CD4-positive, alpha-beta T cell treated with Interferon alpha-2 for 1 hour (primary cell): ENCODE measurements around the gene OTULIN.

Source experiments
- DNase-seq, 2 donors: peaks; one replicate each; pipeline ENCODE4 v3.0.0-alpha.2; 2020 to 2022

Gene OTULIN

DNA sequence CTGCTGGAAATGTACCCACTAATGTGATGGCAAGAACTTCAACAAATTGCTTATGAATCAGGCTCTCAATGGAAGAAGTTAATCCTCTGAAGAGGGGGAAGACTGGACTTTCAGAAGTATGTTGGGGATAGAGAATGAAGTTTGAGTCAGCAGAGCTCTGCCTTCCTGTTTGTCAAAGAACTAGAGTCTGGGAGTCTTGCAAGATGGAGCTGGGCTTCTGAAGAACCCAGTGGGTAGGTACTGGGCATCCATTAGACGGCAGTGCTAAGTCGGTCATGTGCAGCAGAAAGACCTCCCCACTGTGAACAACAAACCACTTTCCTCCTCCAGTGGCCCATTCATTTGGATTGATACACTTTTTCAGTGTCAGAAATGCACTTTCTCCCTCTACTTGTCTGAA, 34.6 kb downstream of the OTULIN start:
- no peak for DNase-seq

DNA sequence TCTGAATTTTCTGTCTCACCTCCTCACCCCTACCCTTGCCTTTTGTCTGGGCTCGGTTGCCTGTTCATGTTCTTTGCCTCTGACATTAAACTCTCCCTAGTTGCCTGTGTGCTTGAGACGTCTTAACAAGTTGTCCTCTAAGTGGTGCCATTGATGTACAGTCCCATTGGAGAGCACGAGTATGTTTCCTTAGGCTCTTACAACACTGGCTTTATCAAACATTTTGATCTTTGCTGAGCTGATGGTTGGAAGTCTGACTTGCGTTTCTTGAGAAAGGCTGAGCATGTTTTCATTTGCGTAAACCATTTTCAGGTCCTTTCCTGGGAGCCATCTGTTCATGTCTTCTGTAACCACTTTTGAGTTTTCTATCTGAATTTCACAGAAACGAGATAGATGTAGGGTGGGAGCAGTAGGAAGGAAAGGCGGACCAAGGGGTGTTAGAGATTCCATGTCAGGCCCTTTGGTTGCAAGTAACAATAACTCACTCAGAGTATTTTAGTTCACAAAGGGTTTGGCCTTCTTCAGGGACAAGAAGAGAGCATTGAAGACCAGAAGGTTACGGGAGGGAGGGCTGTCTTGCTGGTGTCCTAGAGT, 35.4 kb downstream of the OTULIN start:
- no peak for DNase-seq

DNA sequence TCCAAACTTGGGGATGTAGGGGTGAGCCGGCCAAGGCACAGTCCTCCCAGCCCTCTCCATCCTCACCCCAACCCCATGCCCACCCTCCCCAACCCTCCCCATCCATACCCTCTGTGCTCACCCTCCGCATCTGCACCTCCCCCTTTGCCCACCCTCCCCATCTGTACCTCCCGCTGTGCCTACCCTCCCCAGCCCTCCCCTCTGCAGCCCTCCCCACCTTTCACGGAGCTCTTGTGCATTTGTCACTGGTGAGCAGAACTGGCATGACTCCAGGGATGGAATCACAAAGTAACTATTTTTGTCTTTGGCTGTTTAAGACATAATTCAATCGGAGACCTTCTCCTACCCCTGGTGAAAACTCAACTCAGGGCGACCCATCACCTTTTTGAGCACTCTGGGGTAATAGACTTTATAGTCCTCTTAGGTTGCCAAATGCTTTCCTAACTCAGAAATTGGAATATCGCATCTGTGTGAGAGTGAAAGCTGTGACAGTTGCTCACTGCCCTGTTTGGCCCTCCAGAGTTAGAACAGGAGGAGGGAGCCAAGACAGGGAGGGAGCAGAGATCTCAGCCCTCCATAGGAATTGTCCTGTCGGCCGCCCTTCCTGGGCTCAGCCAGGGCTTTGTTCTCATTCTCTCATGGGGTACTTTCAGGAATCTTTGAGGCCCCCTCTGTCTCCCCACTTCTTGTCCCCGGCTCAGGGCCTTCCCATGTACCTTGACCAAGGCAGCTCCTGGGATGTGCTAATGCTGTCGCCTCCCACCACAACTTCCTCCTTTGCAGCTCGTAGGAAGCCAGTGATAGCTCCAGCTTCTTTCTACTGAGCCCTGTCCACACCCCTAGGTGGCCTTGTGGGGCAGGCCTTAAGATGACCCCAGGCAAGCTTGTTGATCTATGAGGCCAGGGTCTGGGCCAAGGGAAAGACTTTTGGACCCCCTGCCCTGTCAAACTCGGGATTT, 36.2 kb downstream of the OTULIN start:
- peak in 1 of 2 donors; percentile 16 for DNase-seq

DNA sequence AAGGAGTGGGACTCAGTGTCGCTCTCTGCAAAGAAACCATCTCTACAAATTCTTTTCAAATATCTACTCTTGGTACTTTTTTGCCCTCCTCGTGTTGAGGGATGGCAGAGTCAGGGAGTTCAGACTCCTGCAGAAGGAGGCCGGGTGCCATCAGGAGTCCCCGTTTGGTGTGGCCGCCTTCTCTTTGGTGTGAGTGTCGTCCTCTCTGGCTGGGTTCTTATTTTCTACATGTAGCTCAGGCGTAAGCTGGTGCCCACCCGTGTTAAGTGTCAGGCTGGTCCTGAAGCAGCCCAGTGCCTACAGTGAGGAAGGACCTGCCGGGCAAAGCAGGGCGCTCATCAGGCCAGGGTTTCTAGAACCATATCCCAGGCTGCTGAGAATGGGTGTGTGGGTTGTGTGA, 37.0 kb downstream of the OTULIN start:
- DNase-seq = no peak

DNA sequence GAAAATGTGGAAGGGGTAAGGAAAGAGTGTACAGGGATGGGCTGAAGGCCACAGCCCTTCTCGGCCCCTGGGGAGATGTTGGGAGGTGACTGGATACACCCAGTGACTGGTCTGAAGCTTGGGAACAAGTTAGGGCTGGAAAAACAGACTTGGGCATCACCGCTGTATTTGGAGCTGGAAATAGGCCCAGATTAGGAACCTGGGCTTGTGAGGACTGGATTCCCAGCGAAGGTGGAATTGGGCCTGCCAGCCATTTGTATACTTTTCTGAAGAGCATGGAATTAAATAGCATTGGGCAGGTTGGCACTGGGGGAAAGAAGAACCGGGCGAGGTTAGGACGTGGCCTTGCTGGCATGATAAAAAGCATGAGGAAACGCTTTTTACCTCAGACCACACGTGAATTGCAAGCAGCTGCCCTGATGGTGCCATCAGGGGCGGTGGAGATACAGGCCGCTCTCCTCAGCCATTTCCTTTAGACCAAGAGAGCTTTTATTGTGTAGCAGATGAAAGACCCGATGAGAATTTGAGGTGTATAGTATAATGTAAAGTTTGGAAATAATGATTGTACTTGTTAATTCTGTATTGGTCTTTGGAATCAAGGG, 37.8 kb downstream of the OTULIN start:
- no peak for DNase-seq

DNA sequence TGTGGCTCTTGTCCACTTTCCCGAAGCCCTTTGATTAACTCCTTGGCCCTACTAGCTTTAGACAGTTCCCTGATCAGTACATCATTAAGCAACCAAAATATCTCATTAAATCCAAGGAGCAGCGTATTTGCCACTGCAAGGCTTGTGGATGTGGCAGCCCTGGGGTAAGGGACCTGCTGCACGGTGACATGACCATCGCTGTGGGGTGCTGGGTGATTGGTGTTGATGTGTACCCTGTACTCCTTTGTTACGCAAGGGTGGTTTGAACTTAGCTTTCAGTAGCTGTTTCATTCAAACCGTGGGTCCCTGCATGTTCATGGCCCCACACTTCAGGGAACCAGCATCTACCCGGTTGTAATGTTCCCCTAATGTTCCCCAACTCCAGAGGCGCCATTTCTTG, 41.0 kb downstream of the OTULIN start:
- no peak for DNase-seq

DNA sequence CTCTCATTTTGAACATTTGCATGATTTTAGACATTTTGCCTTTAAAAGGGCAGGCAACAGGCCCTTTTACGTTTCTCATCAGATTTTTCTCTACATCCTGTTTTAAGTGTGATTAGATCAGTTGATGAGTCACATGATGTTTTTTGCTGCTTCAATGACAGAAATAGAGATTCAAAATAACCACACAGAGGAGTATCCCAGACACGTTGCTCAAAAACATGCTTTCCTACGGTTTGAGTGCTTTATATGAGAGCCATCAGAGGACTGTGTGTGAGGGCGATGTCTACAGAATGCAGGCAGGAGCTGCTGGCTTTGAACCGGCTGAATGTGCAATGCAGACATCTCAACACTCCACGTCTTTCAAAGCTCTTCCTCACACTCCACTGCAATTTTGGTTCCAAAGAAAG, 42.1 kb downstream of the OTULIN start:
- peak in 1 of 2 donors; percentile 67 for DNase-seq

DNA sequence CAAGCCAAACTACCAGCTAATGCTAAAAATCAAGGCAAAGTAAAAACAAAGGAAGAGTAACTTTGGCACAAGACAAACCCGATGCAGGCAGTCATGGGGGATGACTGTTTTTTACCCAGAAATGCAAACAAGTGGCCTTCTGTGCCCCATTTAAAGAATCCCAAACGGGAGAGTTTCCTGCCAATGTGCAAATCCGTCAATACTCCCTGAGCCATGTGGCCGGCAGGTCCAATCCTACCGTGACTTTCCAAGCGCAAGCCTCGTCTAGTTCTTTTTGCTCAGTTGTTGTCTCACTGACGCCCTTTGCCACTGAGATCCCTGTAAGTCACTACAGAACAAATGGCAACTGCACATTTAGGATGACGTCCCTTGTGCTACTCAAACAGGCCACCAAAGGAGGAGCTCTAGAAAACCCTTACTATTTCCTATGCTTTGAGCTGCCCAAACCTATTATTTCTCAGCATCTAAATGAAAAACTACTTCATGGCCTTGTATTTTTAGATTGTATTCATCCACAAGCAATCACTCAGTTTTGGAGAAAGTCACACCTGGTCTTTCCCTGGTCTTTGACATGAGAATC, 43.4 kb downstream of the OTULIN start:
- no peak for DNase-seq

DNA sequence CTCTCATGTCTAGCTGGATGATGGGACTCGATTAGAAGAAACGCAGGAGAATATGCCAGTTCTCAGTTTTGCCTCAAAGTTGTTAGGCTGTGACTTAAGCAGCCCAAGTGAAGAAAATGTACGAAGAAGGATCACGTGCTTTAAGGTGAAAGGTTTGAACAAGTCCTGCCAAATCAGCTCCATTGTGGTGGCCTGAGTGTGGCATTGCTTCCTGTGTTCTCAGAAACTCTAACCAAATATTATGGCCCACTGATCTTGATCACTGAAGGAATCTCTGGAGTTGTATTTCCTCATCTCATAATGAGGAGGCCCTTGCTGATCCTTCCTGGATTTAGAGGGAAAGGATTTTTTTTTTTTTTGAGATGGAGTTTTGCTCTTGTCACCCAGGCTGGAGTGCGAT, 44.0 kb downstream of the OTULIN start:
- DNase-seq = no peak

DNA sequence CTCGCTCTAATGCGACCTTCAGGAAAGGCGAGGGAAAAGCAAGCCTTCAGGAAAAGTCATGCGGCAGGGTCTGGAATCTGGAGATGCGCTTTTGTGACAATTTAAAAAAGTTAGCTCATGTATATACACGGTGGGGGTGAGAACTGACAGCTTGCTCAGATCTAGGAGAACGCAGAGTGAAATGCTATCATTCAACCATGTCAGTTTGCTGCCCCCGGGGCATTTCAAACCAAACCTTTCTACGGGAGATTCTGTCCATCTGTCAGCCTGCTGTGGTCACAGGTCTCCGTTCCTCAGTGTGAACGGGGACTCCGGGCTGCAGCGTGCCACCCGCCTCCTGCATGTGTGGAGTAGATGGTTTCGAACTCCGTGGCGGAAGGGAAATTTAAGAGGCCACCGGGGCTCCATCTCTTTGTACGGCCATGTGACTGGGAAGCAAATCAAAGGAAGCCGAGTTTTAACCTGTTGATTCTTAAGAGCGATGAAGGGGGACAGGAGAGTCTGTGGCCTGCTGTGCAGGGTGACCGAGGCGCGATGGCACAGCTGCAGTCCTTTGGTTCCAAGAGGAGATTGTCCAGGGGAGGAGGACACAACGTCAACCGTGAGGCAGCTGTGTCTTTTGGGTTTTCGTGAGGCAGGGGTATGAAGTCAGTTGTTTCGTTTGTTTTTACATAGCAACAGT, 45.9 kb downstream of the OTULIN start:
- no peak for DNase-seq

DNA sequence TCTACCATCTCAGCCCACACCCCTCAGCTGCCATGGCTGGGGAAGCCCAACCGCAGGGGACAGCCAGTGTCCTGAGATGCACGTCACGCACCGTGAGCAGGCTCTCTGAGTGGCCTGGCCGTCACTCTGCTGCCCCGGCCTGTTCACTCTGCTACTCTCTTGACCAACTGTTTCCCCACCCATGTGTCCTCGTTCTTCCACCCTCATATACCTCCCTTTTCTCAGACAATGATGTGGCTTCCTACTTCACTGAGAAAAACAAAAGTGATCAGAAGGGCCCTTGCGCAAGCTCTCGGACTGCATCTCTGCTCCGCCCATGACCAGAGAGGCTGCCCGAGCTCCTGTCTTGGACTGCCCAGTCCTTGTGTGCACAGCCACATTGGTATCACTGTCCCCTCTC, 47.6 kb downstream of the OTULIN start:
- DNase-seq = no peak

DNA sequence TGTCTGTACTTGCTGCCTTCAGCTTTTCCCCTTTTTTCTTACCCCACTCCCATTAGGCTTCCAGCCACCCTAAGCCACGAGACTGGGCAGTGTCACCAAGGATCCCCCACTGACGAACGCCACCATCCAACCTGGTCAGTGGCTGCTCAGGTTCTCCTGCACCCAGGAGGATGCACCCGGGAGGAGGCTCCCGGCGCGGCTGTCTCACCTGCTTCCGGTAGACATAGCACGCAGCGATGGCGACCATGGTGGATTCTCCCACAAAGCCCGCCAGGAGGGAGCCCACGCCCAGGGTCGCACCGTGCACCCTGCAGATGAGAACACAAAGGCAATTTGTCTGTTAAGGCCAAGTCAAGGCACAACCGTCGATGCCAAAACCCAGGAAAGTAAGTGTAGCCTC, 48.1 kb downstream of the OTULIN start:
- no peak for DNase-seq

DNA sequence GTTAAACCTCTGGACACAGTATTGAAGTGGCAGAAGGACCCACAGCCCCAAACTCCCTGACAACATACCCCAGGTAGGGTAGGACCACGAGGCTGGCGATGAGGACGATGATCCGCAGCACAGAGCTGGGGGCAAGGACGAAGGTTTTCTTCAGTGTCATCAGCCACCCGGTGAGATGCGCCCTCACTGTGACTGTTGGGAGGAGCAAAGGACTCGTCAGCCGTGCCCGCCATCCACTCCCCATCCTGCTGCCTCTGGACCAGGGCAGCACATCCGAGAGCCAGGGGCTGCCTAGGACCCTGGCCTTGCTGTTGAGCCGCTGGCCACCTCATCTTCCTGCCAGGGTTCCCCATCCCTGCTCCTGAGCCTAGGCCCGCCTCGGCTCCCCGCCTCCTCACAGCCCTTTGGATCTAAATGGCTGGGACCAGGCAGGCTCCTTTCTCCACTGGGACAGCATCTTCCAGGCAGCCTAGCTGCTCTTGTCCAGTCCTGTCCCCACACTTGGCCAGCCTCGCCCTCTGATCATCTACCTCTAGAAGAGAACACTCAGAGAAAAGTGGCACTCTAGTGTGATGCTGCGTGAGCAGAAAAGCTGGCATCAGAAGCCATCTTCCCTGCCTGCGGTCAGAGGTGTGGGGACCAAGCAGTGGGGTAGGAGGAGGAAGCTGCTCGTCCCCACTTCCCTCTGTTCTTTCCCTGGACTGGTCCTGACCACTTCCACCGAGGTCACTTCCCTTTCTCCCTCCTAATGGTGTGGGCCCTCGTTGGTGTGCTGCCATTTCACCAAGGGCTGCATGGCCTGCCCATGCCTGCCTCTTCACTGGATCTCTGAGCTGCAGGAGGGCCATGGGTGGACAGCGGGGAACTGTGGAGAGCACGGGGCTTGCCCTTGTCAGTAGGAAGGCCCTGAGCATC, 49.2 kb downstream of the OTULIN start:
- DNase-seq = no peak

DNA sequence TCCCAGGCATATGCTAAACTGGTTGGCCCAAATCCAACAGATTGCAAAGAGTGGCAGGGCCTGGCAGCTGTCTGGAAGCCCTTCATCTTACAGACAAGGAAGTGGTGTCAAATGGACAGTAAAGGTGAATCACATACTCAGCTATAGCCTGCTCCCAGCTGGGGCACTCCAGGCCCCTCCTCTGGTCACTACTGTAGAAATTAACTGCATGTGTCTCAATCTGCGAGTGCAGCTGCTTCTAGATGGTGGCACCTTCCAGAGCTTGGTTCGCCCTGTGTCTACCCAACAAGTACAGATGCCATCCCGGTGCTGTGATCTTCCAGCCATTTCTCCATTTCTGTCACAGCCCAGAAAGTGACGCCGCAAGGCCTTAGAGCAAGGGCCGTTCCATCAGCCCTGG, 50.2 kb downstream of the OTULIN start:
- no peak for DNase-seq

DNA sequence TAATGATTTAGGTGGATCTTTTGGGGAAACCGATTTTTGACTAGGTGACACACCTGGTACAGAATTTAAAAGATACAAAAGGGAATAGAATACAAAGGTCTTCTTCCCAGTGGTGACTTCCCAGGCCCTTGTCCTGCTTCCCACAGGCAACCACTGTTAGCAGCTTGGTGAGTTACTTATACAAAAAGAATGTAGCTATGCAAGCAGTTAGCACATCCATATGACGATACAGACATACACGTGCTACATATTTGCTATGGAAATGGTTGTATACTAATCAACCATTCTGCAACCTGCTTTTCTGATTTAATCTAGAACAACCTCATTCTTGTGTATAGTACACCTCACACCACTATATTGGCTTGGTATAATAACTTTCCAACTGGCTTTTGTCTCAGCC, 51.0 kb downstream of the OTULIN start:
- DNase-seq = no peak

DNA sequence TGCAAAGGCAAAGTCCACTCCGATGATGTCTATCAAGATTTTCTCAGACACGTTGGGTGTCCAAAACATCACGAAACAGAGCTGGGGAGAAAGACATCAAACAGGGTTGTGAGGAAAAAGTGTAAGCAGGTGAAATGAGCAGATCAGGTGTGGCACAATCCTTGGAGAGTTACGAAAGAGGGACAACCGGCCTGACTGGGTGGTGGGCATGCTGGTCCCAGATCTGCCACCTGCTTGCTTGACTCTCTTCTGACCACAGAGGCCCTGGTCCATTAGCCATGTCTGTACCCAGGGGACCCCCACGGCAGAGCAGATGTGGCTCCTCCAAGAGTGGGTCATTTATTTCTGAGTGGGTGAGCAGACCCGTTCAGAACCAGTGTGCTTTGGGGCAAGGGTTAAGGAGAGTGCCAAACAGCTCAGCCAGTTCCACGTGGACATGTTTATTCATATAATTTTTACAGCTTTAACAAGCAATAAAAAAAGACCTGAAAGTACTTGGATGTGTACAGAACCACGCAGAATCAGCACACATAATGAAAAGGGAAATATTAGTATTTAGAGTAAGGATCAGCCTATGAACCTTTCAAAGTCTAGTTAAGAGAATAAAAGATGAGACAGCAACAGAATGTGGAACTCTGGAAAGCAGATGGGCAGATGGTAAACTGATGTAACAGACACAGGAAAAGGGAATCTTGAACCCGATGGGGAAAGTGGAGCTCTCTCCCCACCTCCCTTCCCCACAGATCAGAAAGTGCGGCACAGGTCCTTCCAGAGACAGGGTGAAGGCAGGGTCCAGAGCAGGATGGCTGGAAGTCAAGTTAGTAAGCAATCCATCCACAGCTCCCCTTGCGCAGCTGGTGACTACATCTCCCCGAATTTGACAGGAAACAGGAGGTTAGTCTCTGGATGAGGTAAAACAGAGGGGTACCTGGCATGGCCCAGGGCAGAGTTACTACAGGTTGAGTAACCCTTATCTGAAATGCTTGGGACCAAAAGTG, 52.5 kb downstream of the OTULIN start:
- no peak for DNase-seq

DNA sequence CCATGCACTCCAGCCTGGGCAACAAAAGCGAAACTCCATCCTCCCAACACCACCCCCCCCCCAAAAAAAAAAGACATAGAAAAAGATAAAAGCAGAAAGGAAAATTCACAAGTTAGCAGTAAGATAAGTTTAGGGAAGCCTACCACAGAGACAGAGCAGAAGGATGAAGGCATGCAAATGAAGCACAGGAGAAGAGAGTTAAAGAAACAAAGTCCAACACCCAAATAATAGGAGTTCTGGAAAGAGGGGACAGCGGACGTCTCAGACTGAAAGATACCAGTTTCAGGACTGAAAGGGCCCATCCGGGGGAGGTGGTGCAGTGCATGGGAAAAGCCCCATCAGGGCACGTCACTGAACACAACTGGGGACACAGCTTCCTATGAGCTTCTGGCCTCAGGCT, 54.3 kb downstream of the OTULIN start:
- no peak for DNase-seq

DNA sequence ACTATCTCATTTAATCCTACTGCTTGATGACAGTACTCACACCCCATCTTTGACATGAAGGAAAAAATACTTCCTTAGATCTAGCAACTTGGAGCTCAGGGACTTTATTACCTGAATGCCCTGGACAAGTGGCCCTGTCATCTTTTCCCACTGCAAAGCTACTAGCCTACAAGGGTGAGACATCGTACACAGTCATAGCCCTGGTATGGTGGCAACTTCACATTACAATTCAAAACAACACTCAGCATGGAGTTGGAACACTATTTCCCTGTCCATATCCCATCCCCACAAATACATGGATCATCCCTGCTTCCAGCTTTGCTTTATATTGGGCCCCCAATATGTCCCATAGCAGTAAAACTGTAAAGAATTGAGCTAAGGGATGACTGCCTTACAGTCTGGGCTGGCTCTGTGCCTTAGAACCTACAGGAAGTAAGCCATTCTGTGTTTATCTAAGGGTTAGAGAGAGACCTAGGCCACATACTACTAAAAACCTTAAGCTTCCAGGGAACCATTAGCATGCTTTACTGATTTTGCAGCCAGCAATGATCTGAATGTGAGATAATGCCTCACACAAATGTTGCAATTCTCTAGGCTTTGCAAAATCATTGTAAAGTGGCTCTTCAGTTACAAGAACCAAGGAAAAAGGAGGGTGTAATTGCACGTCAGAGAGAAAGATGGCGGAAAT, 55.9 kb downstream of the OTULIN start:
- DNase-seq = no peak

DNA sequence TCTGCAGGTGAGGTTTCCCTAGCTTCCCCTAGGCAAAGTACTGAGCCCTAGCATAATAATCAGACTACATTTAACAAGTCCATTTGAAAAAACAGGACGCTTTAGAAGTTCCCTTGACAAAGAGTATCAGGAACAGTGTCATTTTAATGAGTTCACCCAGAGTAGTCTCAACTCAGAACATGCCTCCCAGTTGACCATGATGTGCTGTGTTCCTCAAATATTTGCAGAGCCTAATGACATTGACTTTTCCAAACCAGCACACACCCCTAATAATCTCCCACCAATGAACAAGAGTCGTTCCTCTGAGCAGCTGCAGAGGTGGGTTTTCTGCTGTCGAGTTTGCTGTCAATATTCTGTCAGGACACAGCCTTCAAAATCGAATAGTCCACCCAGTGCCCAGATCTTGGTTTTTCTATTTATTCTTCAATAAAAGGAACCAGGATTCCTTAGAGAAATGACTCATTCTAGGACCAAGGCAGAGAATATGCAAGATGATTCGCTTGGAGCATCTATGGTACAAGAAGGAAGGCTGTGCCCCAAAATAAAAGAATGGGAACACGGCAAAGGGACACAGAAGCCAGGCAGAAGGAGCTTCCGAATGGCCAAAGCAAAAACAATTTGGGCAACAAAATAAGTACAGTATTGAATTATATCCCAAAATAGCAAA, 57.6 kb downstream of the OTULIN start:
- no peak for DNase-seq
